ENCODE measurements around the gene LSAMP.
"Not testable (repeated sequence)": the region's sequence is repeated elsewhere in the genome, so short reads cannot be mapped to it uniquely, and the experiment has no call there.

Gene LSAMP

GRCh38 chr3:115760716-115761115, 684.6 kb downstream of the LSAMP start:
- no peak for FAIRE-seq
- DNase-seq (ENCODE audit: extremely low spot score, insufficient read length, low read depth) = no peak

- DNase-seq (ENCODE audit: extremely low spot score, insufficient read length, low read depth) (no peak), FAIRE-seq (no peak)
These were observed 687.1 kb downstream of the LSAMP start for GRCh38 chr3:115758076-115758763.

- not testable (repeated sequence) for DNase-seq (ENCODE audit: extremely low spot score, insufficient read length, low read depth); FAIRE-seq
These were observed 692.3 kb downstream of the LSAMP start for GRCh38 chr3:115752978-115753377.
